Osteocyte (in vitro differentiated cells): ENCODE results near the gene LCNL1. TPM values are rescaled to one million over a fixed set of nuclear protein-coding genes. Genes with fewer than 3 reads are reported as not detected.
A peak's percentile ranks its signal among the peaks of the same experiment; 100 is the strongest.

Experiments
- DNase-seq: peaks from one replicate; pipeline ENCODE4 v3.0.0; 2021; ENCODE audit warnings: mixed read lengths; ENCODE audit not compliant: unreplicated experiment; ENCODE audit errors: extremely low spot score
- H3K27ac Mint-ChIP-seq: one replicate; pipeline ENCODE4 v1.8.0; 2021; ENCODE audit warnings: mild to moderate bottlenecking, mixed read lengths; ENCODE audit not compliant: unreplicated experiment
- H3K27me3 Mint-ChIP-seq: one replicate; pipeline ENCODE4 v1.8.0; 2021; ENCODE audit warnings: mixed read lengths; ENCODE audit not compliant: unreplicated experiment
- H3K36me3 Mint-ChIP-seq: one replicate; pipeline ENCODE4 v1.8.0; 2021; ENCODE audit warnings: mixed read lengths; ENCODE audit not compliant: unreplicated experiment
- H3K4me1 Mint-ChIP-seq: one replicate; pipeline ENCODE4 v1.8.0; 2021; ENCODE audit warnings: mixed read lengths; ENCODE audit not compliant: unreplicated experiment
- H3K4me3 Mint-ChIP-seq: one replicate; pipeline ENCODE4 v1.8.0; 2021; ENCODE audit warnings: mild to moderate bottlenecking, moderate library complexity, mixed read lengths; ENCODE audit not compliant: unreplicated experiment
- H3K9me3 Mint-ChIP-seq: one replicate; pipeline ENCODE4 v1.8.0; 2021; ENCODE audit warnings: mixed read lengths; ENCODE audit not compliant: unreplicated experiment
- total RNA-seq: library from RNA; stranded (reverse); gene quantifications from 2 replicates; pipeline ENCODE4 v1.2.1, GENCODE V29; 2021
- TF ChIP-seq, protein P1 (sequence below): fragments of 200-600 bp; sonication (generic); IDR thresholded peaks from 2 replicates; pipeline ENCODE4 v1.5.0; 2021; ENCODE audit warnings: antibody characterized with exemption, mild to moderate bottlenecking, moderate library complexity

Gene LCNL1
- total RNA-seq, 1 donor from 2014 or later, result 3.4 TPM

DNA sequence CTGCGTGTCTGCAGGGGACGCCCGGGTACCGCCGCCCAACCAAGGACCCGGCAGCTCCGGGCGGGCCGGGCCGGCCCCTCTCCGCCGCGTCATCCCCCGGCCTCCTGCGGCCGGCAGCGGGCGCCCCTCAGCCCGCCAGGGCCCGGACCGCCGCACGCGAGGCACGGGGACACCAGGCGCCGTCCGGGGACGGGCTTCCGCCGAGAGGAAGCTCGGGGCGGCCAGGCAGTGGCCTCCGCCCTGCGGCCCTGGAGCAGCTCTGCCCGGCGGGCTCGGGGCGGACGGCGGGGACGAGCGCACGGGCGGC, 38.6 kb upstream of the LCNL1 start:
- peaks cover 10% of the 10 kb centered on the region for H3K36me3 Mint-ChIP-seq
- H3K4me1 Mint-ChIP-seq, result peaks cover 6% of the 10 kb centered on the region
- no peak for DNase-seq
- no peaks in the 10 kb centered on the region for H3K27me3 Mint-ChIP-seq
- no peak overlapping the region for H3K27ac Mint-ChIP-seq
- H3K4me3 Mint-ChIP-seq, result peak overlapping the region; percentile 72
- H3K9me3 Mint-ChIP-seq, result no peaks in the 10 kb centered on the region
- TF ChIP-seq, protein P1, sequence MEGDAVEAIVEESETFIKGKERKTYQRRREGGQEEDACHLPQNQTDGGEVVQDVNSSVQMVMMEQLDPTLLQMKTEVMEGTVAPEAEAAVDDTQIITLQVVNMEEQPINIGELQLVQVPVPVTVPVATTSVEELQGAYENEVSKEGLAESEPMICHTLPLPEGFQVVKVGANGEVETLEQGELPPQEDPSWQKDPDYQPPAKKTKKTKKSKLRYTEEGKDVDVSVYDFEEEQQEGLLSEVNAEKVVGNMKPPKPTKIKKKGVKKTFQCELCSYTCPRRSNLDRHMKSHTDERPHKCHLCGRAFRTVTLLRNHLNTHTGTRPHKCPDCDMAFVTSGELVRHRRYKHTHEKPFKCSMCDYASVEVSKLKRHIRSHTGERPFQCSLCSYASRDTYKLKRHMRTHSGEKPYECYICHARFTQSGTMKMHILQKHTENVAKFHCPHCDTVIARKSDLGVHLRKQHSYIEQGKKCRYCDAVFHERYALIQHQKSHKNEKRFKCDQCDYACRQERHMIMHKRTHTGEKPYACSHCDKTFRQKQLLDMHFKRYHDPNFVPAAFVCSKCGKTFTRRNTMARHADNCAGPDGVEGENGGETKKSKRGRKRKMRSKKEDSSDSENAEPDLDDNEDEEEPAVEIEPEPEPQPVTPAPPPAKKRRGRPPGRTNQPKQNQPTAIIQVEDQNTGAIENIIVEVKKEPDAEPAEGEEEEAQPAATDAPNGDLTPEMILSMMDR, result no peak

DNA sequence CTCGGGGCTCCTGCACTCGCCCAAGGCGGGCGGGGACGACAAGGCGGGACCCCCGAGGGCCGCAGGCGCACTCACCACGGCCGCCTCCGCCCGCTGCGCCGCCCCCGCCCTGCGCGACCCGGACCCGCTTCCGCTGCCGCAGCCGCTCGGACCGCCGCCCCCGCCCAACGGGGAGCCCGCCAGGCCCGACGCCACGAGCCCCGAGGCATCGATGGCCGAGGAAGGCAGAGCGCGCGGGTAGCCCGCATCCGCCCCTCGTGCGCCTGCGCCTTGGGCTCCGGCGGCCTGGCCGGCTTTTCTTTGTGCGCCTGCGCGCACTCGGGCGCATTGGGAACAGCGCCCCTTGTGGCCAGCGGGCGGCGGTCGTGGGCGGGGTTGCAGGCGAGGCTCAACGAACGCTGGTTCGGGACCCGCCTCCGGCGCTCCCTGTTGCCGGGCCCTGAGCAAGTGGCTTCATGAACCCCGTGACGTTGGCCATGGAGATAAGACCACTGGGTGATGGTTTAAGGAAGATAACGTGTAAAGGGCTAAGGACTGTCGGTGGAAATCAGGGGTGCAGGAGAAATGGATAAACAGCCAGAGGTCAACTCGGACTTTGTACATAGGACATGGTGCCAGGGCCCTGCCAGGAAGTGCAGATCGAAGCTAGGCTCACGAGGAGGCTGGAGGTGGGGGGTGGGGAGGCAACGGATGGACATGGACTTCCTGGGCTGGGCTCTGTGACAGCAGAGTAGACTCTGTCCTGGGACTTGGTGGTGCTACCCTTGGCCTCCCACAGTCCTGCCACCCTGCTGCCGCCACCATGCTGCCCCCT, 38.1 kb upstream of the LCNL1 start, which contains the start of the genes C8G and FBXW5:
Gene C8G (plus strand): TSS at position 725 of the 814 bp plus-strand sequence. CDS start 78 bp downstream, at position 803.
Gene FBXW5 (minus strand): TSS at position 220 of the 814 bp plus-strand sequence. CDS start 655 bp downstream, outside the sequence.
- H3K36me3 Mint-ChIP-seq, result peaks cover 7% of the 10 kb centered on the region
- H3K9me3 Mint-ChIP-seq, result no peaks in the 10 kb centered on the region
- peaks cover 9% of the 10 kb centered on the region for H3K4me1 Mint-ChIP-seq
- TF ChIP-seq, protein P1, result peak; percentile 98
- peak within 1 kb of the TSS; percentile 72 for H3K4me3 Mint-ChIP-seq
- no peaks in the 10 kb centered on the region for H3K27me3 Mint-ChIP-seq
- peak within 1 kb of the TSS; percentile 85 for H3K27ac Mint-ChIP-seq
- DNase-seq, result peak; percentile 99

DNA sequence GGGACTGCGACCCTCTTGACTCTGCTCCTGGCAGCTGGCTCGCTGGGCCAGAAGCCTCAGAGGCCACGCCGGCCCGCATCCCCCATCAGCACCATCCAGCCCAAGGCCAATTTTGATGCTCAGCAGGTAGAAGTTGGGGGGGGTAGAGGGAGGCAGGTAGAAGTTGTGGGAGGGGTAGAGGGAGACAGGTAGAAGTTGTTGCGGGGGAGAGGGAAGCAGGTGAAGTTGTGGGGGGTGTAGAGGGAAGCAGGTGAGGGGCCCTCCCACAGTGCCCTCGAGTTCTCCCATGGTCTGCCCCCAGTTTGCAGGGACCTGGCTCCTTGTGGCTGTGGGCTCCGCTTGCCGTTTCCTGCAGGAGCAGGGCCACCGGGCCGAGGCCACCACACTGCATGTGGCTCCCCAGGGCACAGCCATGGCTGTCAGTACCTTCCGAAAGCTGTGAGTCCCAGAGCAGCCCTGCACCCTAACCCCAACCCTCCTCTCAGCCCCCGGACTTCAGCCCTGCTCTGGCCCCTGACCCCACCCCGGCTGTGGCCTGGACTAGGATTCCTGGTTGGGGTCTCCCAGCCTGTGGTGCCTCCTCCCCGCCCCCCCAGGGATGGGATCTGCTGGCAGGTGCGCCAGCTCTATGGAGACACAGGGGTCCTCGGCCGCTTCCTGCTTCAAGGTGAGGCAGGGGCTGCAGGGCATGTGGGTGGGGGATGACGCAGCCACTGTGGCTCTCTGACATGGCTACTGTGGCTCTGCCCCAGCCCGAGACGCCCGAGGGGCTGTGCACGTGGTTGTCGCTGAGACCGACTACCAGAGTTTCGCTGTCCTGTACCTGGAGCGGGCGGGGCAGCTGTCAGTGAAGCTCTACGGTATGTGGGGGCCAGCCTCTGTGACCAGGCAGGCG, 37.2 kb upstream of the LCNL1 start:
- Mint-ChIP-seq H3K9me3 (no peaks in the 10 kb centered on the region), H3K27ac (no peak overlapping the region), H3K4me1 (peaks cover 11% of the 10 kb centered on the region), H3K27me3 (no peaks in the 10 kb centered on the region), H3K36me3 (peaks cover 7% of the 10 kb centered on the region), H3K4me3 (no peak overlapping the region)
- TF ChIP-seq, protein P1, result no peak
- DNase-seq, result no peak

DNA sequence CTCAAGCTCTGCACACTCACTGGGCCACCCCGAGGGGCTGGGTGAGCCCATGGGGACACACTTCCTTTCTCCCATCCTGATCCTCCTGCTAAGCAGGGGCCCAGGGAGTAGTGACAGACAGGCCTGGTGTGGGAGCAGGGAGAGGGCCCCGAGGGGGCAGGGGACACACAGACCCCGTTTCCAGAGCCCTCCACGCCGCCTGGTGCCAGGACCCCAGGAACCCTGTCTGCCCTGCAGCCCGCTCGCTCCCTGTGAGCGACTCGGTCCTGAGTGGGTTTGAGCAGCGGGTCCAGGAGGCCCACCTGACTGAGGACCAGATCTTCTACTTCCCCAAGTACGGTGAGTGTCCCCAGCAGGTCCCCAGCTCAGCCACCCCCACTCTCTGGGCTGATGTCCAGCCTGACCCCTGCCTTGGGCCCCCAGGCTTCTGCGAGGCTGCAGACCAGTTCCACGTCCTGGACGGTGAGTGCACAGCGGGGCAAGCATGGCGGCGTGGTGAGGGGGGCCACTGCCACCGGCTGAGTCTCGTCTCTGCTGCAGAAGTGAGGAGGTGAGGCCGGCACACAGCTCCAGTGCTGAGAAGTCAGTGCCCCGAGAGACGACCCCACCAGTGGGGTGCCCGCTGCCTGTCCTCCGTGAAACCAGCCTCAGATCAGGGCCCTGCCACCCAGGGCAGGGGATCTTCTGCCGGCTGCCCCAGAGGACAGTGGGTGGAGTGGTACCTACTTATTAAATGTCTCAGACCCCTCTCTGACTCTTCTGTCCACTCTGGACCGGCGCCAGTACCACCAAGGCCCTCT, 36.4 kb upstream of the LCNL1 start:
- Mint-ChIP-seq H3K27ac (no peak overlapping the region), H3K4me3 (no peak overlapping the region), H3K9me3 (no peaks in the 10 kb centered on the region), H3K36me3 (peaks cover 4% of the 10 kb centered on the region), H3K4me1 (peaks cover 11% of the 10 kb centered on the region), H3K27me3 (no peaks in the 10 kb centered on the region)
- DNase-seq, result no peak
- TF ChIP-seq, protein P1, result no peak
